ENCODE measurements around the gene GRAMD2B. TPM values are rescaled to one million over a fixed set of nuclear protein-coding genes. Genes with fewer than 3 reads are reported as not detected.

GRAMD2B gene
- total and polyA plus RNA-seq, 5 donors from 2014 or later: 6.5 to 16.8 (median 8.1) TPM

GRCh38 chr5:126543009-126543408 is 119.8 kb downstream of the GRAMD2B start:
- Mint-ChIP-seq H3K27me3 (peaks cover 25% of the 10 kb centered on the region), H3K4me3 (no peak overlapping the region), H3K27ac (no peak overlapping the region), H3K9me3 (no peaks in the 10 kb centered on the region), H3K4me1 (no peaks in the 10 kb centered on the region), H3K36me3 (no peaks in the 10 kb centered on the region)
- no peak for DNase-seq
- H3K4me1 ChIP-seq (ENCODE audit: control insufficient read depth, insufficient read depth, low read length, poor library complexity, severe bottlenecking): no peaks in the 10 kb centered on the region
- no peaks in the 10 kb centered on the region for H3K9me3 ChIP-seq (ENCODE audit: control insufficient read depth in 2 of 2, low read length in 2 of 2)
- no peak for ATAC-seq (ENCODE audit: low read depth in 2 of 2)
- no peaks in the 10 kb centered on the region for H3K36me3 ChIP-seq (ENCODE audit: control insufficient read depth, insufficient read depth, low read length)
- H3K4me3 ChIP-seq (ENCODE audit: low read depth, low read length): no peak overlapping the region
- H3K27me3 ChIP-seq (ENCODE audit: control insufficient read depth, insufficient read depth, low read length): no peaks in the 10 kb centered on the region
- H3K27ac ChIP-seq (ENCODE audit: insufficient read depth, low read length, poor library complexity, severe bottlenecking): no peak overlapping the region

GRCh38 chr5:126543660-126544059 is 120.5 kb downstream of the GRAMD2B start:
- Histone ChIP-seq H3K36me3 (ENCODE audit: control insufficient read depth, insufficient read depth, low read length) (no peaks in the 10 kb centered on the region), H3K4me1 (ENCODE audit: control insufficient read depth, insufficient read depth, low read length, poor library complexity, severe bottlenecking) (no peaks in the 10 kb centered on the region), H3K4me3 (ENCODE audit: low read depth, low read length) (no peak overlapping the region), H3K9me3 (ENCODE audit: control insufficient read depth in 2 of 2, low read length in 2 of 2) (no peaks in the 10 kb centered on the region), H3K27ac (ENCODE audit: insufficient read depth, low read length, poor library complexity, severe bottlenecking) (no peak overlapping the region), H3K27me3 (ENCODE audit: control insufficient read depth, insufficient read depth, low read length) (no peaks in the 10 kb centered on the region)
- DNase-seq: no peak
- ATAC-seq (ENCODE audit: low read depth in 2 of 2): no peak
- Mint-ChIP-seq H3K4me1 (no peaks in the 10 kb centered on the region), H3K27me3 (peaks cover 25% of the 10 kb centered on the region), H3K27ac (no peak overlapping the region), H3K36me3 (no peaks in the 10 kb centered on the region), H3K4me3 (no peak overlapping the region), H3K9me3 (no peaks in the 10 kb centered on the region)

Other genes starting within 250 kb of the GRAMD2B start
- 0.35 TPM for gene ALDH7A1, start 171.8 kb downstream of the GRAMD2B start, total RNA-seq
- 1 to 10 TPM in 2 of 4 donors, under 1 TPM in 1, not detected in 1; 0.59 to 3.2 (median 1.3) TPM for gene ALDH7A1, start 171.8 kb downstream of the GRAMD2B start, polyA plus RNA-seq
- 27.0 TPM for gene PHAX, start 177.5 kb downstream of the GRAMD2B start, total RNA-seq
- 10 to 100 TPM; 66.6 to 83.0 (median 73.7) TPM for gene PHAX, start 177.5 kb downstream of the GRAMD2B start, polyA plus RNA-seq

Measured in CD4-positive, CD25-positive, alpha-beta regulatory T cell (primary cell).